Stimulated activated naive CD8-positive, alpha-beta T cell treated with anti-CD3 and anti-CD28 coated beads, Interleukin-15, Interleukin-2, amounts not matched to agents 100 ng/mL and 50 ng/mL, for 24 hours (primary cell): ENCODE results near the gene SIRT3.
"Not testable (repeated sequence)": the region's sequence is repeated elsewhere in the genome, so short reads cannot be mapped to it uniquely, and the experiment has no call there.

ENCODE experiments used
- H3K27ac Mint-ChIP-seq: one replicate; pipeline ENCODE4 v1.8.0; 2021; ENCODE audit warnings: mild to moderate bottlenecking, mixed read lengths
- H3K27me3 Mint-ChIP-seq: one replicate; pipeline ENCODE4 v1.8.0; 2021; ENCODE audit warnings: mixed read lengths
- H3K36me3 Mint-ChIP-seq: one replicate; pipeline ENCODE4 v1.8.0; 2021; ENCODE audit warnings: low read depth, mixed read lengths
- H3K4me1 Mint-ChIP-seq: one replicate; pipeline ENCODE4 v1.8.0; 2021; ENCODE audit warnings: low read depth, mixed read lengths
- H3K4me3 Mint-ChIP-seq: one replicate; pipeline ENCODE4 v1.8.0; 2021; ENCODE audit warnings: mild to moderate bottlenecking, mixed read lengths
- H3K9me3 Mint-ChIP-seq: one replicate; pipeline ENCODE4 v1.8.0; 2021; ENCODE audit warnings: mixed read lengths

The SIRT3 gene

GRCh38 chr11:199004-199581 lies 37.0 kb downstream of the SIRT3 start:
- peaks cover 27% of the 10 kb centered on the region for H3K36me3 Mint-ChIP-seq
- no peak overlapping the region for H3K4me3 Mint-ChIP-seq
- no peaks in the 10 kb centered on the region for H3K9me3 Mint-ChIP-seq
- H3K27me3 Mint-ChIP-seq: no peaks in the 10 kb centered on the region
- H3K27ac Mint-ChIP-seq: no peak overlapping the region
- peaks cover 34% of the 10 kb centered on the region for H3K4me1 Mint-ChIP-seq

- Mint-ChIP-seq H3K27ac (no peak overlapping the region), H3K4me3 (no peak overlapping the region), H3K9me3 (no peaks in the 10 kb centered on the region), H3K4me1 (peaks cover 26% of the 10 kb centered on the region), H3K27me3 (no peaks in the 10 kb centered on the region), H3K36me3 (peaks cover 19% of the 10 kb centered on the region)
Measured at GRCh38 chr11:198236-198806, 37.8 kb downstream of the SIRT3 start.

DNA sequence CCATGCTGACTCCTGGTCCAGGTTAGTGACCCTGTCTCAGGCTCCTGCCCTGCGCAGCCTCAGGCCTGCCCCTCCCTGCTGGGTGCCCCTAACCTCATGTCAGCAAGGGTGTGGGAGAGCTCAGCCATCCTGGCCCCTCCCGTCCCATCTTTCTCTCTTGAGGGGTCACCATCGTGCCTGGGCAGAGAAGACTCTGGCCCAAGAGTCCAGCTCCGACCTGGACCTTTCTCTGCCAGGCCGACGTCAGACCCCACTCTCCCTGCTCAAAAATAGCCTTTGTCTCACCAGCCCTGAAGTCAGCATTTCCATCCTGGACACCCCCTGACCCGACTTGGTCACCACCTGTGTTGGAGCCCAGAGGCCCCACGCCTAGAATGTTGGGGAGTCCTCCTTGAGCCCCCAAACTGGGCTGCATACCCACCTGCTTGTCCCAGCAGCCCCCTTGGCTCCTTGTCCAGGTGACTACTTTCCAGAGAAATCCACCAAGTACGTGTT lies 38.4 kb downstream of the SIRT3 start:
- Mint-ChIP-seq H3K27ac (no peak overlapping the region), H3K27me3 (no peaks in the 10 kb centered on the region), H3K4me3 (no peak overlapping the region), H3K4me1 (peaks cover 21% of the 10 kb centered on the region), H3K36me3 (peaks cover 14% of the 10 kb centered on the region), H3K9me3 (no peaks in the 10 kb centered on the region)

DNA sequence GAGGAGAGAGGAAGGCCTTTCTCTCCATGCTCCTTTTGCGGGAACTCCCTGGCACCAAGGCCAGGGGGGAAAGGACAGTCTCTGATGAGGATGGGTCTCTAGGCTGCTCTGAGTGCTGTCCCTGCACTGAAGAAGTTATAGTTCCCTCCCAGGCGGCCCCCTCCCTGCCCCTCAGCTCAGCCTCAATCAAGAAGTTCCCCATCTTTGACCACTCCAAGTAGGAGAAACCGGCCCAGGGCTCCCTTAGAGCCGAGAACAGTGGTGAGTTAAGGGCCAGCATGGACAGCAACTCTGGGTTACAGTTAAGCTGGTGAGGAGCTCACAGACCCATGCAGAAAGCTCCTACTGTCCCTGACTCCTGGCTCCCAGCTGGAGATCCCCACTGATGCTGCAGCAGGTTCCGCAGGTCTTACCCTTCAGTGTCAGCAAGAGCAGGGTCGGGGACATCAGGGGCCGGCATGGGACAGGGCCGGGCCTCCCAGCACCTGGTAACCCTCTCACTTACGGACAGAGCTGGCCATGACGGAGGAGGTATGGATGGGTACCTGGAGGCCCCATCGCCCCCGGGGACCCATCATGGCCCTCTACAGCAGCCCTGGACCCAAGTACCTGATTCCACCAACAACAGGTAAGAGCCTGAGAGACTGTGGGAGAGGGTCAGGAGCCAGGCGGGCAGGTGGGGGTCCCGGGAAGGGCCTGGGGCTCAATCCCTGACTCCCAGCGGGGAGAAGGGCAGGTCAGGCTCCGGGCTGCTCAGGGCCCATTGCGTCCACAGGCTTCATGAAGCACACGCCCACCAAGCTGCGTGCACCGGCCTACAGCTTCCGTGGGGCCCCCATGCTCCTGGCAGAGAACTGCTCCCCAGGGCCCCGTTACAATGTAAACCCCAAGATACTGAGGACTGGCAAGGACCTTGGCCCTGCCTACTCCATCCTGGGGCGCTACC lies 39.1 kb downstream of the SIRT3 start:
- Mint-ChIP-seq H3K27ac (no peak overlapping the region), H3K36me3 (peaks cover 8% of the 10 kb centered on the region), H3K9me3 (no peaks in the 10 kb centered on the region), H3K27me3 (no peaks in the 10 kb centered on the region), H3K4me1 (peaks cover 16% of the 10 kb centered on the region), H3K4me3 (no peak overlapping the region)

DNA sequence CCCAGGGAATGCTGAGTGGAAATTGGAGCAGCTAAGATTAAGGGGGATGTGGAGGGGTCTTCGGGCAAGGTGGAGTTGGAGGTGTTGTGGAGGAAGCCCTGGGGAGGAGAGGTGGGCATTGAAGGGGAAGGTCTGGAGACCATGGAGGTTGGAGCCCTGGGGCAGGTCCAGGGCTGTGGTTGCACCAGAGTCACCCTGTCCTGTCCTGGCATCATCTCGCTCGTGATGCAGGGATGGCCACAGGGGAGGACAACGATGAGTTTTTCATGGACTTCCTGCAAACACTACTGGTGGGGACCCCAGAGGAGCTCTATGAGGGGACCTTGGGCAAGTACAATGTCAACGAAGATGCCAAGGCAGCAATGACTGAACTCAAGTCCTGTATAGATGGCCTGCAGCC lies 42.7 kb downstream of the SIRT3 start:
- not testable (repeated sequence) for H3K4me3 Mint-ChIP-seq, H3K27ac Mint-ChIP-seq, H3K9me3 Mint-ChIP-seq, H3K27me3 Mint-ChIP-seq, H3K36me3 Mint-ChIP-seq, H3K4me1 Mint-ChIP-seq

- not testable (repeated sequence) for H3K9me3 Mint-ChIP-seq, H3K4me3 Mint-ChIP-seq, H3K27ac Mint-ChIP-seq, H3K27me3 Mint-ChIP-seq, H3K36me3 Mint-ChIP-seq, H3K4me1 Mint-ChIP-seq
Measured at GRCh38 chr11:192674-193128, 43.4 kb downstream of the SIRT3 start, which contains the start of gene SCGB1C1. Gene SCGB1C1, plus strand, starts transcription at chr11:193078. Its CDS starts 22 bp downstream, at chr11:193100.

DNA sequence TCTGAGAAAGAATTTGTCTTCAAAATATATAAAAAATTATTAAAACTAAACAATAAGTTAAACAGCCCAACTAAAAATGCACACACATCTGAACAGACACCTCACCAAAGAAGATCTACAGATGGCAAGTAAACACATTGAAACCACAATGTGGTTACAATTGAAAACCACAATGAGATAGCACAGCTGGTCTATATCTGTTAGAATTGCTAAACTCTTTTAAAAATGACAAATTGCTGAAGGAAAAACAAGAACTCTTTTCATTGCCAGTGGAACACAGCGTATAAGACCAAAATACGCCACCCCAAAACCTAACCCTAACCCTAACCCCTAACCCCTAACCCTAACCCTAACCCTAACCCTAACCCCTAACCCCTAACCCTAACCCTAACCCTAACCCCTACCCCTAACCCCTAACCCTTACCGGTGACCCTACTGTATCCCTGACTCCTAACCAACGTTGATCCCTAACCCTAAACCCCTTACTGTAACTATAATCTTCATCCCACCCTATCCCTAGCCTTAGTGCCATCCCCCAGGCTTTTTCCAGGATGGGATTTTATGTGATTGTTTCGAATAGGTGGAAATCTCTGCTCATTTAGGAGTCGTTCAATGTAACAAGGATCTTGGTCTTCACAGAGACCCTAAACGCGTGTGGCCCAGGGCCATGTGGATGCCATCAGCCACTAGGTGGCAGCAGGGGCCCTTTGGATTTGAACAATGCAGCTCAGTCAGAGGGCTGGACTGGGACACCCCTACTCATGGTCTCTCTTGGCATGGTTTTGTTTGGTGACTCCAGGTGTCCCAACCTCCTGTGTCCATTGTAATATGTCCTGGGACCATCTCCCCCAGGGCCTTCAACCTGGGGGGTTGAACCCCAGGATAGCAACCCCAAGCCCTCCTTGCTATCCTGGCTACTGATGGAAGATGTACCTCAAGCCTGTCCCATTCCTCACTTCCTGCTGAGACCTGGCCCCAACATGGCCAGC lies 44.4 kb downstream of the SIRT3 start:
- not testable (repeated sequence) for H3K27me3 Mint-ChIP-seq, H3K27ac Mint-ChIP-seq, H3K36me3 Mint-ChIP-seq, H3K4me1 Mint-ChIP-seq, H3K4me3 Mint-ChIP-seq, H3K9me3 Mint-ChIP-seq

- H3K36me3 Mint-ChIP-seq, H3K9me3 Mint-ChIP-seq, H3K27me3 Mint-ChIP-seq, H3K27ac Mint-ChIP-seq, H3K4me1 Mint-ChIP-seq, H3K4me3 Mint-ChIP-seq: not testable (repeated sequence)
Measured at GRCh38 chr11:190546-190945, 45.6 kb downstream of the SIRT3 start.

DNA sequence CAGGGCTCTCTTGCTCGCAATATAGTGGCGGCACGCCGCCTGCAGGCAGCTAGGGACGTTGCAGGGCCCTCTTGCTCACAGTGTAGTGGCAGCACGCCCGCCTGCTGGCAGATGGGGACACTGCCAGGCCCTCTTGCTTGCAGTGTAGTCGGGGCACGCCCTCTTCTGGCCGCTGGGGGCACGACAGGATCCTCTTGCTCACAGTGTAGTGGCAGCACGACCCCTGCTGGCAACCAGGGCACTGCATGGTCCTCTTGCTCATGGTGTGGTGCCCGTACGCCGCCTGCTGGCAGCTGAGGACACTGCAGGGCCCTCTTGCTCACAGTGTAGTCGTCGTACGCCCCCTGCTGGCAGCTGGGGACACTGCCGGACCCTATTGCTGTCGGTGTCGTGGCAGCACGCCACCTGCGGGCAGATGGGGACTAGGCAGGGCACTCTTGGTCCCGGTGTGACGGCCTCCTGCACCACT lies 46.3 kb downstream of the SIRT3 start:
- H3K4me3 Mint-ChIP-seq, H3K9me3 Mint-ChIP-seq: not testable (repeated sequence)

GRCh38 chr11:189200-189783 lies 46.9 kb downstream of the SIRT3 start:
- not testable (repeated sequence) for H3K9me3 Mint-ChIP-seq, H3K36me3 Mint-ChIP-seq, H3K4me3 Mint-ChIP-seq, H3K27ac Mint-ChIP-seq, H3K4me1 Mint-ChIP-seq, H3K27me3 Mint-ChIP-seq

More for the DNA sequence above, 46.3 kb downstream of the SIRT3 start:
- not testable (repeated sequence) for H3K27me3 Mint-ChIP-seq, H3K27ac Mint-ChIP-seq, H3K36me3 Mint-ChIP-seq, H3K4me1 Mint-ChIP-seq

DNA sequence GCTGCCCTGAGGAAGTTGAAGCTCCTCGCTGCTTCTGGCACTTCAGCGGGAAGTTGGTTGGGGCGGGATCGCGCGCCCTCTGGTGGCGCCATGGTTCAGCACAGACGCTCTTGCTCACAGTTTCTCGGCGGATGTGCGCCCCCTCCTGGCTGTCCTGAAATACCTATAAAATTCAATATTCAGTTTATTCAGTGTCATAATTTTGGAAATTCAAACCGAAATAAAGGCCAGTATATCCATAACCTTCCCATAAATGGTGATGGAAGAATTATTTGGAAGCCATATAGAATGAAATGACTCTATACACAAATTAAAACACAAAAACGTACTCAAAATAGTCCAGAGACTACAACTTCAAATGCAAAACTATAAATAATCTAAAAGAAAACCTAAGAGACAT lies 55.9 kb downstream of the SIRT3 start:
- H3K9me3 Mint-ChIP-seq, H3K4me3 Mint-ChIP-seq: not testable (repeated sequence)

More for the DNA sequence above, 55.9 kb downstream of the SIRT3 start:
- not testable (repeated sequence) for H3K36me3 Mint-ChIP-seq, H3K27ac Mint-ChIP-seq, H3K27me3 Mint-ChIP-seq, H3K4me1 Mint-ChIP-seq
